ENCODE measurements around the gene SRGAP3.

DNA sequence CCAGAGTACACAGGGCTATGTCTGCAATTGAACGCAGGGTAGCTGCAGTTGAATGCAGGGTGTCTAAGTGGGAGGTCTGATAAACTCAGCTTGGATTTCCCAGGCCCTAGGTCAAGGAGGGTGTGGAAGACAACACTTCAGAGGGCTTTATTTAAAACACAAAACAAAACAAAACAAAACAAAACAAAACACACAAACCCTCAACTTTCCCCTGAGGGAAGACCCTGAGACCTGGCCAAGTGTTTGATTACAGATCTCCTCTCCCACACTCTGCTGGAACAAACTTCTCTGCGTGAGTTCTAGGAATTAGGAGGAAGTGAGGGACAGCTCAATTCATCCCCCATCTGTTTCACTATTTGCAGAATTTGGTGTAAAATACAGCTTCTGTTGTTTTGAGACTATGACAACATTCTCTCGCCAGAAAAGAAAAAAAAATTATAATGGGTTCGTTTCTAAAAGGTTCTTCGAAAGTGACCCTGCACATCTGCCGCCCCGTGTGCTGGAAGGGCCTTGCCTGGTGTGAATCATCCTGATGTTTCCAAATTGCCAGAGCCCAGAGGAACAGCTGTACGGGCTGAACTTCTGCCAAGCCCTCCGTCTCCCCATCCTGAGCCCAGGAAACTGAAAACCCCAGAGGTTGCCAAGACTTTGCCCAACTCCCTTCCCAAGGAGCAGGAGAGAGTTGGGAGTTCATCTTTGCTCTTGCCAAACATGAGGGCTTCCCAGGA lies 212.9 kb downstream of the SRGAP3 start:
- TF ChIP-seq, protein P1, sequence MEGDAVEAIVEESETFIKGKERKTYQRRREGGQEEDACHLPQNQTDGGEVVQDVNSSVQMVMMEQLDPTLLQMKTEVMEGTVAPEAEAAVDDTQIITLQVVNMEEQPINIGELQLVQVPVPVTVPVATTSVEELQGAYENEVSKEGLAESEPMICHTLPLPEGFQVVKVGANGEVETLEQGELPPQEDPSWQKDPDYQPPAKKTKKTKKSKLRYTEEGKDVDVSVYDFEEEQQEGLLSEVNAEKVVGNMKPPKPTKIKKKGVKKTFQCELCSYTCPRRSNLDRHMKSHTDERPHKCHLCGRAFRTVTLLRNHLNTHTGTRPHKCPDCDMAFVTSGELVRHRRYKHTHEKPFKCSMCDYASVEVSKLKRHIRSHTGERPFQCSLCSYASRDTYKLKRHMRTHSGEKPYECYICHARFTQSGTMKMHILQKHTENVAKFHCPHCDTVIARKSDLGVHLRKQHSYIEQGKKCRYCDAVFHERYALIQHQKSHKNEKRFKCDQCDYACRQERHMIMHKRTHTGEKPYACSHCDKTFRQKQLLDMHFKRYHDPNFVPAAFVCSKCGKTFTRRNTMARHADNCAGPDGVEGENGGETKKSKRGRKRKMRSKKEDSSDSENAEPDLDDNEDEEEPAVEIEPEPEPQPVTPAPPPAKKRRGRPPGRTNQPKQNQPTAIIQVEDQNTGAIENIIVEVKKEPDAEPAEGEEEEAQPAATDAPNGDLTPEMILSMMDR (IDR thresholded peaks at IDR 0.05; ENCODE audit: low read length): no peak
- no peak for TF ChIP-seq EZH2 (IDR thresholded peaks at IDR 0.05; ENCODE audit: borderline replicate concordance, low read length)
